ENCODE data around the gene ARL9.

The ARL9 gene

DNA sequence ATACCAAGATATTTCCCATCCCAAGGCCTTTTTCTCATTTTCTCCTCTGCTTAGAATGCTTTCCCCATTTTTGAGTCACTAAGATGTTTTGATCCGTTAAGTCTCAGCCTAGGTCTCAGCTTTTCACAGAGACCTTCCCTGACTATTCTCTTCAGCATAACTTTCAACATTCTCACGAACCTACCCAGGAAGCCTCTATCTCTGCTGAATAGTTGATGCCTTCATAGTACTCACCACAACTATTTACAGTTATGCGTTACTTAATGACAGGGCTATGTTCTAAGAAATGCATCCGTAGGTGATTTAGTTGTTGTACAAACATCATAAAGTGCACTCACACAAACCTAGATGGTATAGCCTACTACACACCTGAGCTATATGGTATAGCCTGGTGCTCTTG is 64.5 kb downstream of the ARL9 start:
- POLR2A ChIA-PET = no interaction called here
- CTCF ChIA-PET = interaction anchor here (1.1 to 1.8 kb wide), 3 partner anchors 12 to 267 kb away, joined by 3 to 6 read pairs (median 4); no protein-coding TSS in a partner anchor
- TF ChIP-seq, protein P1, sequence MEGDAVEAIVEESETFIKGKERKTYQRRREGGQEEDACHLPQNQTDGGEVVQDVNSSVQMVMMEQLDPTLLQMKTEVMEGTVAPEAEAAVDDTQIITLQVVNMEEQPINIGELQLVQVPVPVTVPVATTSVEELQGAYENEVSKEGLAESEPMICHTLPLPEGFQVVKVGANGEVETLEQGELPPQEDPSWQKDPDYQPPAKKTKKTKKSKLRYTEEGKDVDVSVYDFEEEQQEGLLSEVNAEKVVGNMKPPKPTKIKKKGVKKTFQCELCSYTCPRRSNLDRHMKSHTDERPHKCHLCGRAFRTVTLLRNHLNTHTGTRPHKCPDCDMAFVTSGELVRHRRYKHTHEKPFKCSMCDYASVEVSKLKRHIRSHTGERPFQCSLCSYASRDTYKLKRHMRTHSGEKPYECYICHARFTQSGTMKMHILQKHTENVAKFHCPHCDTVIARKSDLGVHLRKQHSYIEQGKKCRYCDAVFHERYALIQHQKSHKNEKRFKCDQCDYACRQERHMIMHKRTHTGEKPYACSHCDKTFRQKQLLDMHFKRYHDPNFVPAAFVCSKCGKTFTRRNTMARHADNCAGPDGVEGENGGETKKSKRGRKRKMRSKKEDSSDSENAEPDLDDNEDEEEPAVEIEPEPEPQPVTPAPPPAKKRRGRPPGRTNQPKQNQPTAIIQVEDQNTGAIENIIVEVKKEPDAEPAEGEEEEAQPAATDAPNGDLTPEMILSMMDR (IDR thresholded peaks at IDR 0.05; ENCODE audit: control extremely low read depth, extremely low read depth, low read depth, missing control alignments) = no peak
- DNase-seq (ENCODE audit: extremely low spot score) = no peak

Measured in GM10248 (cell line).